GM18858 (cell line): Measurements from ENCODE around the gene NT5C.

Source experiments
- ATAC-seq: cut with Tn5 transposase; IDR thresholded peaks from one replicate; pipeline ENCODE4 v1.9.1; 2021; ENCODE audit not compliant: unreplicated experiment

The NT5C gene

GRCh38 chr17:75118307-75118706 lies 13.2 kb downstream of the NT5C start:
- ATAC-seq, result no peak

GRCh38 chr17:75116737-75117136 lies 14.8 kb downstream of the NT5C start:
- ATAC-seq, result no peak

- ATAC-seq, result no peak
Measured at GRCh38 chr17:75115555-75115954, 16.0 kb downstream of the NT5C start.

- no peak for ATAC-seq
Measured at GRCh38 chr17:75114552-75115314, 16.8 kb downstream of the NT5C start.

GRCh38 chr17:75113798-75114551 lies 17.6 kb downstream of the NT5C start:
- no peak for ATAC-seq

- ATAC-seq, result no peak
Measured at GRCh38 chr17:75111777-75112335, 19.7 kb downstream of the NT5C start.

GRCh38 chr17:75110234-75110937 lies 21.2 kb downstream of the NT5C start:
- no peak for ATAC-seq

GRCh38 chr17:75109407-75110233 lies 21.9 kb downstream of the NT5C start, which contains the start of gene ARMC7:
Gene ARMC7 (plus strand): TSS chr17:75109969. CDS start chr17:75110289, 320 bp downstream.
- peak; percentile 39 for ATAC-seq

DNA sequence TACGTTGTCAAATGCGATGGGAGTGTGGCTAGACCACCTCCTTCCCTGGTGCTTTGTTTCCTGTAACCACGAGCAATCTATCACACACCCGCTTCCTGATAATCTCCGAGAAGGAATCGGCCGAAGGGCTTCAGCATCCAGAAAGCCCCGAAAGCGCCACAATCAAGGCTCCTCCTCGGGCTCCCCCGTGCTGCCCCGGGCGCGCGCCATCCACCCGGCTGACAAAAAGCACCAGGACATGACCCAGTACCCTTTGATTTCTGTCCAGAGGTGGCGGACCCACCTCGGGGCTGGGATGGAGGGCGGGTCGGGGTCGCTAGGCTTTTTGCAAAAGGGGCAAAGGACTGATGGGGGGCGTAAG lies 22.5 kb downstream of the NT5C start:
- no peak for ATAC-seq

GRCh38 chr17:75108193-75108592 lies 23.3 kb downstream of the NT5C start:
- no peak for ATAC-seq

DNA sequence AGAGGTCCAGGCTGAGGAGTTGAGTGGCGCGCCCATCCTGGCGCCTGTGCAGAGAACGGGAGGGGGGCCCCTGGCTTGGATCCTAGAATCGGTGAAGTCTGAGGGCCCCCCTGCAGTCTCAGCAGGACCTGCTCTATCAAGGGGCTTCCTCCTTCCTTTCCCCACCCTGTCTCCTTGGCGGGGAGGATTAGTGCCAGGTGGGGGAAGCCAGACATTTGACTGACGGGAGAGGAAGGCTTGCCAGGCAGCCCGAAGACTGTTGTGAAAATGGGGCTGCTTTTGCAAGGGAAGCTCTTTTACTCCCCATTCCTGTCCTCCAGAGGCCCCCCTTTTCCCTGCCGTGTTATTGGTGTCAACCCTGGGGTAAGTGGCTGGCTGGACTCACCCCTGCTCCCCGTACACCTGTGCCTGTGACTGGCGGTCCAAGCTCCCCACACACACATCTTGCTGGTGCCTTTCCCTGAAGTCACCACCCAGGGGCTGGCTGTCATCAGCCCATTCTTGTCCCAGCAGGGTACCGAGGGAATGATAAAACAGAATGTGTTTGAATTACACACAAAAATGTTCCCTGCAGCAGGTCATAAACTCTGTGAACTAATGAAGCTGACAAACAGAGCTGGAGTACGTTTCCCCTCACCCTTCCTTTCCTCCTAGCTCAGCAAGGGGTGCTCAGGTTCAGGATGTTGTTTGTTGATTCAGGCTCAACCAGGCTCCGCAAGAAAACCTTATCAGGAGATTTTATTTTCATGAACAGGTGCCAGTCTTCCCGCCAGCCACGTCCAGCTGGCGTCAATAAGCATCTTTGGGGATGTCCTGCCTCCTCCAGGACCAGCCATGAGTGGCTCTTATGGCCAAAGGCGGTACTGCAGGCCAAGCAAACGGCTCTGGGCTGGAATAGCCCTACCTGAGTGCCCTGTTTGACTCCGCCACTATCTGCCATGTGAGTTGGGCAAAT lies 26.1 kb downstream of the NT5C start:
- no peak for ATAC-seq

DNA sequence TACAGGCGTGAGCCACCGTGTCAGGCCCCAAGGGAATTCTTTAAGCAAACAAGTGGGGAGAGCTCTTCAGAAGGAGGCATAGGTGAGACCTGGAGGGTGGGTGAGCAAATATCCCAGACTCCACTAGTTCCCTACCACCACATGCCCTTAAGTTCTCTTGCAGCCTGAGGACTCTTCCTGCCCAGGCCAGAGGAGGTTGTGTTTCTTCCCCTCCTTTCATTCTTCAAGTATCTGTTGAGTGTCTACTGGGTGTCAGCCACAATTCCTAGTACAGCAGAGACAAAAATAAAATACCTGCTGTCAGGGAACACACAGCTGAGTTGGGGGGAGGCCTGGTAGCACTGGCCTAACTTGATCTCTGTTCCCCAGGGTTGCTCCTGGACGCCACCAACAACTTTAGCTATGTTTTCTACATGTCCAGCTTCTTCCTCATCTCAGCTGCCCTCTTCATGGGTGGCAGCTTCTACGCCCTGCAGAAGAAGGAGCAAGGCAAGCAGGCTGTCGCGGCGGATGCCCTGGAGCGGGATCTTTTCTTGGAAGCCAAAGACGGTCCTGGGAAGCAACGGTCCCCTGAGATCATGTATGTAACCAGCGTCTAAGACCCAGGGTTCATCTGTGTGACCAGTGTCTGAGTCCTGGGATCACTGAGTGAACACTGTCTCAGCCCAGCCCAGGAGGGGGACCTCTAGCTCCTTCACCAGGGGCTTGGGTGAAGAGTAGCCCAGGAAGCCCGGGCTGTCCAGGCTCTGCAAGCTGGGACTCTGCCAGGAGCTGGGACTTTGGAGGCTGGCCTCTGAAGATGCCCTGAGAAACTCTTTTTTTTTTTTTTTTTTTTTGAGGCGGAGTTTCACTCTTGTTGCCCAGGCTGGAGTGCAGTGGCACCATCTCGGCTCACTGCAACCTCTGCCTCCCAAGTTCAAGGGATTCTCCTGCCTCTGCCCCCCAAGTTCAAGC lies 27.7 kb downstream of the NT5C start:
- ATAC-seq, result no peak

DNA sequence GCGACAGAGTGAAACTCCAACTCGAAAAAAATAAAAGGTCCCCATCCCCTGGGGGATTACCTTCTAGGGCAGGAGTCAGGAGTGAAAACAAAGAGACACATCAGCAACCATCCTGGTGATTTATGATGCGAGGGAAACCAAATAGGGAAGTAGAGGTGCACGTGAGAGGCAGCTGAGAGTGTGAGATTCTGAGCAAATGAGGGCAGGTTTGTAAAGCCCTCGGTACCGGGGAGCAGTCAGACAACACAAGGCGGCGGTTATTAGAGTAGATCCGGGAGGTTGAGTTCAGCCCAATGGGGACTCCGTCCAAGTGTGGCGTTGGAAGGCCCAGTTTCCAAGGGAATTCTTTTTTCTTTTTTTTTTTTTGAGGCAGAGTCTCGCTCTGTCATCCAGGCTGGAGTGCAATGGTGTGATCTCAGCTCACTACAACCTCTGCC lies 29.1 kb downstream of the NT5C start:
- ATAC-seq, result no peak

DNA sequence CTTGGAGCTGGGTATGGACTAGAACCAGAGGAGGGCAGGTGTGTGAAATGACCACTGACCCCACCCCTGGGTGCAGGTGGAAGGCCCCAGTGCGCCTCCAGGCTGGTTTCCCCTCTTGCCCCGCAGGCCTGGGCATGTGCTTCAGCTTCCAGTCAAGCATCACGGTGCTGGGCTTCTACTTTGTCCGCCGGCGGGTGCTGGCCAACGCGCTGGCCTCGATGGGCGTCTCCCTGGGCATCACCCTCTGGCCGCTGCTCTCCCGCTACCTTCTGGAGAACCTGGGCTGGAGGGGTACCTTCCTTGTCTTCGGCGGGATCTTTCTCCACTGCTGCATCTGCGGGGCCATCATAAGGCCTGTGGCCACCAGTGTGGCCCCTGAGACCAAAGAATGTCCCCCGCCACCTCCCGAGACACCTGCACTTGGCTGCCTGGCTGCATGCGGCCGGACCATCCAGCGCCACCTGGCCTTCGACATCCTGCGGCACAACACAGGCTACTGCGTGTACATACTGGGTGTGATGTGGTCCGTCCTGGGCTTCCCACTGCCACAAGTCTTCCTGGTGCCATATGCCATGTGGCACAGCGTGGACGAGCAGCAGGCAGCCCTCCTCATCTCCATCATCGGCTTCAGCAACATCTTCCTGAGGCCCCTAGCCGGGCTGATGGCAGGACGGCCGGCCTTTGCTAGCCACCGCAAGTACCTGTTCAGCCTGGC lies 31.5 kb downstream of the NT5C start:
- no peak for ATAC-seq

DNA sequence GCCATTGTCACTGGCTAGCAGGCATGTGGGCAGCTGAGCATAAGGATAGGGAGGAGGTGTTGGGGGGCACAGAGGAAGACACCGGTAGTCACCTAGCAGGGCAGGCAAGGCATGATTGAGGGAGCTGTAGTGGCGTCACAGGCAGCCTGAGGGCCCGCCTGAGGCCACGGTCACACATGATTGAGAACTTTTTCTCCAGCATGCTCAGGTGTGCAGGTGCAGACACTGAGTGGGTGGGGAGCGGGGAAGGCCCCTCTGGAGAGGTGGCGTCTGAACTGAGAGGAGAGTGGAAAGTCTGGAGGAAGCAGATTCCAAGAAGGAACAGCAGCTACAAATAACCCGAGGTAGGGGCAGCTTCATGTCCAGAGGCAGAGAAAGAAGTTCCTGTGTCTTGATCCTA lies 32.7 kb downstream of the NT5C start:
- ATAC-seq, result no peak

- ATAC-seq, result no peak
Measured at GRCh38 chr17:75097865-75098264, 33.7 kb downstream of the NT5C start.

- ATAC-seq, result no peak
Measured at GRCh38 chr17:75096082-75096625, 35.4 kb downstream of the NT5C start.
